ENCODE data around the gene GFER. TPM values are rescaled to one million over a fixed set of nuclear protein-coding genes. Genes with fewer than 3 reads are reported as not detected.
A peak's percentile ranks its signal among the peaks of the same experiment; 100 is the strongest.

Gene GFER
- total RNA-seq, 2 experiments from 2014 or later = 27.2 to 30.5 TPM

DNA sequence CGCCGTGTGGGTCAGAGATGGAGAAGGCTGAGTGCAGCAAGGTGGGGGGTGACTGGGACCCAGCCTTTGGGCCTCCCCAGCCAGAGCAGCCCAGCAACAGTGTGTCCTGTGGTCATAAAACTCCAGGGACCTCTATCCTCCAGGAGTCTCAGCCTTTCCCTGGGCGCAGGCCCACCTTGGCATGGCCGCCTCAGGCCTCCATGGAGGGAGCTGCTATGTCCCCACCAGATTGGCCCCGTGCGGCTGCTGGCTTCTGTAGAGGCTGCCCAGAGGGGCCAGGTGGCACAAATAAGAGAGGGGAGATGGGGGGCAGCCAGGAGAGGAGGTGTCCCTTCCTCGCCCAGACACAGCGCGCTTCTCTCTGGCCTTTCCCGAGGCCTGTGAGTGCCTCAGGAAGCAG lies 3.2 kb downstream of the GFER start:
- DNase-seq (no peak), ATAC-seq (no peak)
- POLR2A ChIA-PET = interaction anchor here (0.8 kb wide), 1 partner anchor 22 kb away, joined by 5 read pairs; the partner anchor contains the start of gene RPS2
- no peak overlapping the region for H3K4me3 Mint-ChIP-seq
- H3K4me1 Mint-ChIP-seq (ENCODE audit: low read depth) = peaks cover 41% of the 10 kb centered on the region
- no peak overlapping the region for H3K27ac Mint-ChIP-seq
- no peaks in the 10 kb centered on the region for H3K9me3 Mint-ChIP-seq (ENCODE audit: insufficient read depth)
- CTCF ChIA-PET = no interaction called here
- H3K36me3 Mint-ChIP-seq (ENCODE audit: low read depth) = peaks cover 16% of the 10 kb centered on the region
- peaks cover 21% of the 10 kb centered on the region for H3K27me3 Mint-ChIP-seq (ENCODE audit: low read depth)

DNA sequence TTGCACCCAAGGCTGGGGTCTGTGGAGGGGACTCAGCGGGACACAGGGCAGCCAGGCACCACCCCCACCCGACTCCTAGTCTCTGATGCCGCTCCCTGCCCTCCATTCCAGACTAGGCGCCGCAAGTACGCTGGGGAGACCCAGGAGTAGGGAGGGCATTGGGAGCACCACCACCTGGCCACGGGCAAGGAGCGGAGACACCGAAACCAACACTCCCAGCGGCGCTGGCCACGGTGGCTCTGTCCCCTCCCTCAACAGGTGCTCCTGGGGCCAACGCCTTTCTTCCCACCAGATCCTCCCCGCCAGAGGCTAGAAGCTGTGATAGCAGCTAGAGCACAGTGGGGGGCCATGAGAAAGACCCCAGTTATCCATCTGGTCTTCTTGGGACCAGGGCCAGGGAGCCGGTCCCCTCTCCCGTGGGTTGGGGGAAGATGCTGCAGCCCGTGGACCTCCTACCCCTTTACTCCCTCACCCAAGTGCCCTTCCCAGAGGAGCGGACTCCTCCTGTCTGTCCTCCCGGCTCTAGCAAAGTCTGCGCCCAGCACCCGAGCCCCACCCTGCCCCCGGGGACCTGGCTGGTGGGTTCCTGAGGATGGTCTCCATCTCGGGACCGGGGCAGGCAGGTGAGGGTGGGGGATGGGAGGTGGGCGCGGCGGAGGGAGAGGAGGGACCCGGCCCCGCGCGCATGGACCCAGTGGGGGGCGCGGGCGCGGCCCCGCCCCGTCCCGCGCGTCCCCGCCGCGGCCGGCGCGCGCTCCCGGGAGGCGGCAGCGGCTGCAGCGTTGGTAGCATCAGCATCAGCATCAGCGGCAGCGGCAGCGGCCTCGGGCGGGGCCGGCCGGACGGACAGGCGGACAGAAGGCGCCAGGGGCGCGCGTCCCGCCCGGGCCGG lies 5.5 kb downstream of the GFER start, which contains the start of gene SYNGR3:
Gene SYNGR3, plus strand, starts transcription at position 762 of the 892 bp plus-strand sequence. CDS start 133 bp downstream, outside the sequence.
- POLR2A ChIA-PET = interaction anchor here (1.1 to 6.5 kb wide), 3 partner anchors 25 to 166 kb away, joined by 3 to 44 read pairs (median 12); partner anchors contain the start of genes RPS2 and TRAF7
- Mint-ChIP-seq H3K4me3 (peak within 1 kb of the TSS; percentile 69), H3K27me3 (ENCODE audit: low read depth) (peaks cover 10% of the 10 kb centered on the region), H3K4me1 (ENCODE audit: low read depth) (peaks cover 39% of the 10 kb centered on the region), H3K27ac (peak within 1 kb of the TSS; percentile 78), H3K9me3 (ENCODE audit: insufficient read depth) (no peaks in the 10 kb centered on the region), H3K36me3 (ENCODE audit: low read depth) (peaks cover 16% of the 10 kb centered on the region)
- ATAC-seq = no peak
- CTCF ChIA-PET = interaction anchor here (0.9 kb wide), 1 partner anchor 166 kb away, joined by 4 read pairs; the partner anchor contains the start of gene TRAF7
- no peak for DNase-seq

DNA sequence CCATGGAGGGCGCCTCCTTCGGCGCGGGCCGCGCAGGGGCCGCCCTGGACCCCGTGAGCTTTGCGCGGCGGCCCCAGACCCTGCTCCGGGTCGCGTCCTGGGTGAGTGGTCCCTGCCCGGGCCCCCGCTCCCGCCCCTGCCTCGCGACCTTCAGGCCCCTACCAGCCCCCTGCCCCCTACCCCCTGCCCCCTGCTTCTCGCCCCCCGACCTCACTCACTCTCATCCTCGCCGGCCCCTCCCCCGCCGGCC lies 6.0 kb downstream of the GFER start:
- Mint-ChIP-seq H3K4me3 (no peak overlapping the region), H3K27me3 (ENCODE audit: low read depth) (peaks cover 10% of the 10 kb centered on the region), H3K36me3 (ENCODE audit: low read depth) (peaks cover 16% of the 10 kb centered on the region), H3K9me3 (ENCODE audit: insufficient read depth) (no peaks in the 10 kb centered on the region), H3K4me1 (ENCODE audit: low read depth) (peaks cover 33% of the 10 kb centered on the region), H3K27ac (no peak overlapping the region)
- ChIA-PET CTCF (interaction anchor here (0.9 to 3.1 kb wide), 3 partner anchors 13 to 165 kb away, joined by 3 to 21 read pairs (median 4); partner anchors contain the start of gene TRAF7), POLR2A (interaction anchor here (0.8 to 6.5 kb wide), 4 partner anchors 26 to 165 kb away, joined by 3 to 44 read pairs (median 8); partner anchors contain the start of genes RPS2 and TRAF7)
- DNase-seq (no peak), ATAC-seq (no peak)

DNA sequence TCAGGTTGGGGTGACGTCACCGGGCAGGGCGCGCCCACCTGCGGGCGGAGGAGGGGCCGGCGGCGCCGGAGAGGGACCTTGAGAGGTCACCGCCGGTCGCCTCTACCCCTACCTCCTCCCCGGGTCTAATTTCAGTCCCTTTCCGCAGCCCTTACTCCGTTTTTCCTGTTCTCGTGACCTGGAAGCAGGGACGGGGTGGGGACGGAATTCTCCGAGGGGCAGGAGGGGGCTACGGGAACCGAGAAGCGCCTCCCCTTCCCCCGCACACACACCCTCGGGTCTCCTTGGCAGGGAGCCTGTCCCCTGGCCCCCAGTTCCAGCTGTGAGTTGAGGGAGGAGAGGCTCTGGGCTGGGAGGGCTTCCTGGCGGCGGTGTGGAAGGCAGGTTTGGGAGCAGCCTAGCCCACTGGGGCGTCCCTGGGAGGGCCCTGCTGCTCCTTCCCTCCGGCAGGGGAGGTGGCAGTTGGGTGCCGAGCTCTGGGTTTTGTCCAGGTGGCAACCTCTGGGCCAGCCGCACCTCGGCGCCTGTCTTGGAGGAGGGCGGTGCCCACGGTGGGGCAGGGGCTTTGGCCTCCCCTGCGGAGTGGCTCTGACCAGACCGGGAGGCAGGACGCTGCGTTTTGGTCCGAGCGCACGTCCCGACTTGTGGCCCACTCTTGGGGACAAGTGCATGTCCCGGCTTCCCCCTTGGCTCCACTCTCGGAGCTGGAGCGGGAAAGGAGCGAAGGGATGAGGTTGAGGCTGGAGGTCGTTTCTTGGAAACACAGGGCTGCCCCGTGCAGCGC lies 6.5 kb downstream of the GFER start:
- ChIA-PET POLR2A (interaction anchor here (0.8 to 6.5 kb wide), 6 partner anchors 12 to 165 kb away, joined by 3 to 44 read pairs (median 4); partner anchors contain the start of genes RPS2 and TRAF7), CTCF (interaction anchor here (0.9 to 3.1 kb wide), 3 partner anchors 13 to 165 kb away, joined by 3 to 21 read pairs (median 4); partner anchors contain the start of gene TRAF7)
- ATAC-seq (peak; percentile 10), DNase-seq (peak; percentile 58)
- H3K4me3 Mint-ChIP-seq = peak overlapping the region; percentile 69
- no peaks in the 10 kb centered on the region for H3K9me3 Mint-ChIP-seq (ENCODE audit: insufficient read depth)
- H3K27me3 Mint-ChIP-seq (ENCODE audit: low read depth) = peaks cover 10% of the 10 kb centered on the region
- peaks cover 28% of the 10 kb centered on the region for H3K4me1 Mint-ChIP-seq (ENCODE audit: low read depth)
- peaks cover 16% of the 10 kb centered on the region for H3K36me3 Mint-ChIP-seq (ENCODE audit: low read depth)
- H3K27ac Mint-ChIP-seq = peak overlapping the region; percentile 78

DNA sequence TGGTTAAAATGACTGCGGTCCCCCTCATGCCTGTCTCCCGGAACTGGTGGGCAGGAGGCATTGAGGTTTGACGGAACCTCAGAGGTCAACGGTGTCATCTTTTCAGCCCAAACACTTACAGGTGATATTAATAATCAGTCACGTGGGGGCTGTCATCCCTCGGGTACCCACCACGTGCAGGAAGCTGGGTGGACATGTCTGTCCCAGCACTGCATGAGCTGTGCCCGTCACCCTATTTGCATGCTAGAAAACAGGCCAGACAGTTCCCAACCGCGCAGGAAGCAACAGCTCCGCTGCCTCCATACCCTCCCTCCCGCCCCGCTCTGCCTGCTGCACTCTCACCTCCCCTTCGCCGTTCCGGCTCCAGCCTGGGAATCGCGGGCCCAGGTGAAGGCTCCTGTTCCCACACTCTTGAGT lies 7.2 kb downstream of the GFER start:
- DNase-seq (peak; percentile 70), ATAC-seq (peak; percentile 38)
- ChIA-PET POLR2A (interaction anchor here (0.8 to 6.5 kb wide), 7 partner anchors 13 to 164 kb away, joined by 3 to 44 read pairs (median 4); partner anchors contain the start of genes RPS2, TBL3 and TRAF7), CTCF (interaction anchor here (1.5 to 3.1 kb wide), 2 partner anchors 12 to 156 kb away, joined by 3 to 21 read pairs; no protein-coding TSS in a partner anchor)
- H3K27ac Mint-ChIP-seq = peak overlapping the region; percentile 78
- H3K4me3 Mint-ChIP-seq = peak overlapping the region; percentile 69
- H3K36me3 Mint-ChIP-seq (ENCODE audit: low read depth) = peaks cover 16% of the 10 kb centered on the region
- H3K9me3 Mint-ChIP-seq (ENCODE audit: insufficient read depth) = no peaks in the 10 kb centered on the region
- H3K27me3 Mint-ChIP-seq (ENCODE audit: low read depth) = peaks cover 10% of the 10 kb centered on the region
- peaks cover 28% of the 10 kb centered on the region for H3K4me1 Mint-ChIP-seq (ENCODE audit: low read depth)

DNA sequence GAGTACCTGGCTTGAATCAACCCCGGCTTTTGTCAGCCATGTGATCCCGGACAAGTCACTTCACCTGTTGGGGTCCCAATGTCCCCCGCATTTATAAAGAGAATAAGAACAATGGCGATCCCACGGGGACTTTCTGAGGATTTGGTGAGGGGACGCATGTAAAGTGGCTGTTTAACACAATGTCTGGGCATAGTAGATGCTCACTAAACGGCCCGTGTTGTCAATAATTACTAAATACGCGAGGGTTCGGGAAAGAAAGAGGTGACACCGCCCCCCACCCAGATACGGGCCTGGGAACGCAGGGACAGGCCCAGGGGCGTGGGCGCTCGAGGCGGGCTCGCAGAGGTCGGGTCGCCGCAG lies 7.6 kb downstream of the GFER start:
- peaks cover 10% of the 10 kb centered on the region for H3K27me3 Mint-ChIP-seq (ENCODE audit: low read depth)
- DNase-seq = no peak
- H3K9me3 Mint-ChIP-seq (ENCODE audit: insufficient read depth) = no peaks in the 10 kb centered on the region
- ChIA-PET POLR2A (interaction anchor here (1.1 to 6.5 kb wide), 5 partner anchors 13 to 164 kb away, joined by 4 to 44 read pairs (median 5); partner anchors contain the start of genes RPS2, TBL3 and TRAF7), CTCF (interaction anchor here (1.1 to 3.1 kb wide), 3 partner anchors 12 to 156 kb away, joined by 3 to 21 read pairs (median 6); no protein-coding TSS in a partner anchor)
- peaks cover 12% of the 10 kb centered on the region for H3K36me3 Mint-ChIP-seq (ENCODE audit: low read depth)
- H3K4me1 Mint-ChIP-seq (ENCODE audit: low read depth) = peaks cover 25% of the 10 kb centered on the region
- ATAC-seq = no peak
- H3K27ac Mint-ChIP-seq = peak overlapping the region; percentile 78
- H3K4me3 Mint-ChIP-seq = peak overlapping the region; percentile 69

DNA sequence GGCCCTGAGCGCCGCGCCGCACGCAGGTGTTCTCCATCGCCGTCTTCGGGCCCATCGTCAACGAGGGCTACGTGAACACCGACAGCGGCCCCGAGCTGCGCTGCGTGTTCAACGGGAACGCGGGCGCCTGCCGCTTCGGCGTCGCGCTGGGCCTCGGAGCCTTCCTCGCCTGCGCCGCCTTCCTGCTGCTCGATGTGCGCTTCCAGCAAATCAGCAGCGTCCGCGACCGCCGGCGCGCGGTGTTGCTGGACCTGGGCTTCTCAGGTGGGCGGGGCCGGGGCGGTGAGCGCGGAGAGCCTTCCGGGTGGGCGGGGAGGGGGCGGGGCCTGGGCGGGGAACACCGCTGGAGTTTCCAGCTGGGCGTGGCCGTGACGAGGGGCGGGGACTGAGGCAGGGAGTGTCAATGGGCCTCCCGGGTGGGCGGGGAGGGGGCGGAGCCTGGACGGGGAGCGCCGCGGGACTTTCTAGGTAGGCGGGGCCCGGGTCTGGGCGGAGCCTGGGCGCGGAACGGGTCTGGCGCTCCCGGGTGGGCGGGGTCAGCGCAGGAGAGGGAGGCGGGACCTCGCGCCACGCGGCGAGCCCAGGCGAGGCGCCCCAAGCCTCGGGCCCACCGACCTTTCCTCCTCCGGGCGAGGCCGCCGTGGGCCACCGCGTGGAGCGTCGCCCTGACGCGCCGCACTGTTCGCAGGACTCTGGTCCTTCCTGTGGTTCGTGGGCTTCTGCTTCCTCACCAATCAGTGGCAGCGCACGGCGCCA lies 8.1 kb downstream of the GFER start:
- H3K4me3 Mint-ChIP-seq = peak overlapping the region; percentile 69
- peaks cover 10% of the 10 kb centered on the region for H3K27me3 Mint-ChIP-seq (ENCODE audit: low read depth)
- ChIA-PET CTCF (interaction anchor here (1.1 to 3.1 kb wide), 2 partner anchors 11 to 148 kb away, joined by 6 to 21 read pairs; no protein-coding TSS in a partner anchor), POLR2A (interaction anchor here (0.5 to 6.5 kb wide), 5 partner anchors 17 to 411 kb away, joined by 3 to 44 read pairs (median 4); partner anchors contain the start of genes RPS2, TBL3, TRAF7 and ZNF598)
- H3K4me1 Mint-ChIP-seq (ENCODE audit: low read depth) = peaks cover 30% of the 10 kb centered on the region
- H3K9me3 Mint-ChIP-seq (ENCODE audit: insufficient read depth) = no peaks in the 10 kb centered on the region
- peak; percentile 97 for DNase-seq
- ATAC-seq = peak; percentile 78
- H3K36me3 Mint-ChIP-seq (ENCODE audit: low read depth) = peaks cover 10% of the 10 kb centered on the region
- no peak overlapping the region for H3K27ac Mint-ChIP-seq

DNA sequence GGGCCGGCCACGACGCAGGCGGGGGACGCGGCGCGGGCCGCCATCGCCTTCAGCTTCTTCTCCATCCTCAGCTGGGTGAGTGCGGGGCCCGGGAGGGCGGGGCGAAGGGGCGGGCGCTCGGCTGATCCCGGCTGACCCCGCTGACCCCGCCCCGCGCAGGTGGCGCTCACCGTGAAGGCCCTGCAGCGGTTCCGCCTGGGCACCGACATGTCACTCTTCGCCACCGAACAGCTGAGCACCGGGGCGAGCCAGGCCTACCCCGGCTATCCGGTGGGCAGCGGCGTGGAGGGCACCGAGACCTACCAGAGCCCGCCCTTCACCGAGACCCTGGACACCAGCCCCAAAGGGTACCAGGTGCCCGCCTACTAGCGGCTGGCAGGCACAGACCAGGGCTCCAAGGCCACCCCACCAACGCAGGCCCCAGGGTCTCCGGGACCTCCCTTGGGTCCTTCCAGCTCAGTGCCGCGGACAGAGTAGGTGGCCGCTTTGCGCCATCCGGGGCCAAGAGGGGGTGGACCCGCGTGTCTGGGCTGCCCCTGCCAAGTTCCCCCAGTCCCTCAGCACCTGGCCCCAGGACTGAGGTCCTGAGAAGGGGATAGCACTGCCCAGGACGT lies 8.8 kb downstream of the GFER start:
- Mint-ChIP-seq H3K27me3 (ENCODE audit: low read depth) (peaks cover 10% of the 10 kb centered on the region), H3K4me3 (no peak overlapping the region), H3K36me3 (ENCODE audit: low read depth) (peaks cover 13% of the 10 kb centered on the region), H3K4me1 (ENCODE audit: low read depth) (peaks cover 33% of the 10 kb centered on the region), H3K27ac (no peak overlapping the region), H3K9me3 (ENCODE audit: insufficient read depth) (no peaks in the 10 kb centered on the region)
- DNase-seq (no peak), ATAC-seq (no peak)
- CTCF ChIA-PET = interaction anchor here (1.1 to 3.1 kb wide), 2 partner anchors 11 to 147 kb away, joined by 6 to 21 read pairs; no protein-coding TSS in a partner anchor
- POLR2A ChIA-PET = interaction anchor here (0.5 to 6.5 kb wide), 4 partner anchors 17 to 412 kb away, joined by 3 to 44 read pairs (median 4); partner anchors contain the start of genes RPS2 and ZNF598

DNA sequence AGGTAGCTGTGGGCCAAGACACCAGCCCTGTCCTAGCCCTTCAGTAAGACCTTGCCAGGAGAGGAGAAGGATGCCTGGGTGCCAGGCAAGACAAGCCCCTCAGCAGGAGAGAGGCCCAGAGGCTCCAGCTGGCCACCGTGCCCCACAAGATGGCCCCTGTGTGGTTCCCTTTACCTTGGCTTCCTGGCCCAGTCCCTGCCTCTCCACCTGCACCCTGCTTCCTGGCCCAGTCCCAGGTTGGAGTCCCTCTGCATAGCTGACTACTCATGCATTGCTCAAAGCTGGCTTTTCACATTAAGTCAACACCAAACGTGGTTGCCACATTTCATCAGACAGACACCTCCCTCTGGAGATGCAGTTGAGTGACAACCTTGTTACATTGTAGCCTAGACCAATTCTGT lies 9.7 kb downstream of the GFER start:
- Mint-ChIP-seq H3K36me3 (ENCODE audit: low read depth) (peaks cover 15% of the 10 kb centered on the region), H3K4me1 (ENCODE audit: low read depth) (peaks cover 33% of the 10 kb centered on the region), H3K9me3 (ENCODE audit: insufficient read depth) (no peaks in the 10 kb centered on the region), H3K27ac (peak overlapping the region; percentile 35), H3K4me3 (no peak overlapping the region), H3K27me3 (ENCODE audit: low read depth) (peaks cover 7% of the 10 kb centered on the region)
- ChIA-PET CTCF (interaction anchor here (1.3 kb wide), 1 partner anchor 10 kb away, joined by 14 read pairs; no protein-coding TSS in a partner anchor), POLR2A (interaction anchor here (0.6 to 6.5 kb wide), 4 partner anchors 11 to 1325 kb away, joined by 3 to 44 read pairs (median 4); partner anchors contain the start of gene RPS2)
- DNase-seq = no peak
- no peak for ATAC-seq
